DND-41 (cell line): ENCODE measurements around the gene LRP5.

ENCODE experiments used
- CTCF ChIP-seq: IDR thresholded peaks from 2 replicates; pipeline ENCODE4 v1.5.1; 2012; ENCODE audit warnings: borderline replicate concordance, low read length, moderate library complexity, mild to moderate bottlenecking; ENCODE audit not compliant: poor library complexity, severe bottlenecking; ENCODE audit errors: extremely low read depth
- EZH2 ChIP-seq: IDR thresholded peaks from 3 replicates; pipeline ENCODE4 v1.6.1; 2012; ENCODE audit warnings: borderline replicate concordance, low read depth, mild to moderate bottlenecking, moderate library complexity, low read length, inconsistent platforms; ENCODE audit not compliant: severe bottlenecking

- TF ChIP-seq EZH2 (no peak), CTCF (no peak)
Measured at GRCh38 chr11:68437927-68438657, 125.7 kb downstream of the LRP5 start.
